GM19328 (cell line): ENCODE measurements around the gene SEPTIN10.
"Not testable (repeated sequence)": the region's sequence is repeated elsewhere in the genome, so short reads cannot be mapped to it uniquely, and the experiment has no call there.

ENCODE experiments used
- ATAC-seq: cut with Tn5 transposase; IDR thresholded peaks from one replicate; pipeline ENCODE4 v1.9.1; 2021; ENCODE audit warnings: mild to moderate bottlenecking, moderate library complexity; ENCODE audit not compliant: unreplicated experiment

SEPTIN10 gene

GRCh38 chr2:109635426-109636304, 21.9 kb upstream of the SEPTIN10 start:
- no peak for ATAC-seq

GRCh38 chr2:109633284-109633961, 19.7 kb upstream of the SEPTIN10 start:
- ATAC-seq = no peak

- ATAC-seq = no peak
Measured at GRCh38 chr2:109632158-109632789, 18.5 kb upstream of the SEPTIN10 start.

DNA sequence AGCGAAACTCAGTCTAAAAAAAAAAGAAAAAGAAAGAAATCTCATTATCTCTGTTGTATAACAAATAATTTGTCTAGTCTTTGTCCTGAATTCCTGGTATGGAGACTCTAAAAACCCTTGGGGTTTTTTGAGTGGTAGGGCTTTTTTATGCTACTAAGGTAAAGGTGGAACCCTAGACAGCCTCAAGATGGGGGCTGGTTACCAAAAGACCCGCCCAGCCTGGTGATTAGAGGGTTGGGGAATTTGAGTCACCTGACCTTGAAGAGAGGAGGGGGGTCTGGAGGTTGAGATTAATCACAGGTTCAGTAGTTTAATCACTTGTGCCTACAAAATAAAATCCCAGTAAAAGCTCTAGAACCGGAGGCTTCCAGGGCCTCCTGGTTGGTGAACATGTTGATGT, 18.0 kb upstream of the SEPTIN10 start:
- ATAC-seq = no peak

GRCh38 chr2:109630441-109631430, 17.0 kb upstream of the SEPTIN10 start:
- no peak for ATAC-seq

GRCh38 chr2:109629867-109630266, 16.1 kb upstream of the SEPTIN10 start:
- ATAC-seq = no peak

GRCh38 chr2:109628321-109628720, 14.6 kb upstream of the SEPTIN10 start:
- not testable (repeated sequence) for ATAC-seq

DNA sequence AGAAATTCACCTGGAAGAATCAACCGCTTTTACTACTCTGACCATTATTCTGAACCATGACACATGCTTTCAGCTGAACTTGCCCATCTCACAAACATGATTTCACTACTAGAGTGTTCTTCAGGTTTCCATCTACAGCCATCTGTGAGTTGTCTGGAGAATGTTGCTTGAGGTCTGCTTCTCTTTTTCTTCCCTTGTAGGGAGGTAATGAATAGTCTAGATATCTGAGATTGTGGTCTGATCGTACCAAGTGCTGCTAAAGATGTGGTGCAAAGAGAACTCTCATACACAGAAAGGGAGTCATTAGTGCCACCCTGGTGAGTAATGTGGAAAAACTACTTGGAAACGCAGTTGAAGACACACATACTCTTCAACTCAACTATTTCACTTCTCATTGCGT, 10.6 kb upstream of the SEPTIN10 start:
- no peak for ATAC-seq

- no peak for ATAC-seq
Measured at GRCh38 chr2:109623923-109624322, 10.2 kb upstream of the SEPTIN10 start.

- ATAC-seq = no peak
Measured at GRCh38 chr2:109623297-109623696, 9.5 kb upstream of the SEPTIN10 start.

DNA sequence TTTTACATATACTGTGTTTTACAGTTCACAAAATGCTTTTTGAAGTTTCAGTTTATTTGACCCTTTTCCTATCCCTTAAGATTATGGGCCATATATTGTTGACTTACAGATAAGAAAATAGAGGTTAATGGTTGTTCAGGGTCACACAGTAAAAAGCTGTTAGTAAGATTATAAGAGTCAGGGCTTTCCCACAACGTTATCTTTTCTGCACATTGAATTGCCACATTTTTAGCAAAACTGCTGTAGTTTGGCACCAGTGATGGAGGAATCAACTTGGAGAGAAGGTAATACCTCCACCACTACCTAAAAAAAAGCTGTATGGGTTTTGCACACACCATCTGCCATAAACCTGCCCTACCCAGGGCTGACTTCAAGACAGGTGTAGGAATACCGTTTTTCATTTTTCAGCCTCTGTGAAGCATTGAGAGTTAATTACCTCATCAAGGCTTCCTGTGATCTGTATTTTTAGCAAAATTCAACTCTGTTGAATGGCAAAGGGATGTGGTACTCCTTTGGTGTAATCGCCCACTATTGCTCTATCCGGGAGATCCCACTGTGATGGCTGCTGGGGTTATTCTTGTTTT, 5.4 kb upstream of the SEPTIN10 start:
- no peak for ATAC-seq

DNA sequence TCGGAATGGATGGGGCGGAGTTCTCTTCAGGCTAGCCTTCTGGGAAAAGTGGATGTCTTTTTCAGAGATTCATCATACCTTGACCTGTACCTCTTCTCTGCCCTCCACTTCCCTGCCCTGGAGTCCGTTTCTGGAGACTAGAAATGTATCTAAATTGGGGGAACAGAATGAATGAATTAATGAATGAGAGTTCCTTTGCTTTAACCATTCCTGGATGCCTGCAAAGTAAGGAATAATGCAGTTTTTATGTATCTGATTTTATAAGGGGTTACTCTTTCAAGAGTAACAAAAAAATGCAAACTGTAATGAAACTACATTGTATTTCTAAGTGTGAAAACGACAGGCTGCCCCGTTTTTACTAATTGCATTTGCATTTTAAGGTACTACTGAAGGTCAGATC, 2.4 kb upstream of the SEPTIN10 start:
- ATAC-seq = no peak

- ATAC-seq = no peak
Measured at GRCh38 chr2:109615637-109616144, 1.9 kb upstream of the SEPTIN10 start.

DNA sequence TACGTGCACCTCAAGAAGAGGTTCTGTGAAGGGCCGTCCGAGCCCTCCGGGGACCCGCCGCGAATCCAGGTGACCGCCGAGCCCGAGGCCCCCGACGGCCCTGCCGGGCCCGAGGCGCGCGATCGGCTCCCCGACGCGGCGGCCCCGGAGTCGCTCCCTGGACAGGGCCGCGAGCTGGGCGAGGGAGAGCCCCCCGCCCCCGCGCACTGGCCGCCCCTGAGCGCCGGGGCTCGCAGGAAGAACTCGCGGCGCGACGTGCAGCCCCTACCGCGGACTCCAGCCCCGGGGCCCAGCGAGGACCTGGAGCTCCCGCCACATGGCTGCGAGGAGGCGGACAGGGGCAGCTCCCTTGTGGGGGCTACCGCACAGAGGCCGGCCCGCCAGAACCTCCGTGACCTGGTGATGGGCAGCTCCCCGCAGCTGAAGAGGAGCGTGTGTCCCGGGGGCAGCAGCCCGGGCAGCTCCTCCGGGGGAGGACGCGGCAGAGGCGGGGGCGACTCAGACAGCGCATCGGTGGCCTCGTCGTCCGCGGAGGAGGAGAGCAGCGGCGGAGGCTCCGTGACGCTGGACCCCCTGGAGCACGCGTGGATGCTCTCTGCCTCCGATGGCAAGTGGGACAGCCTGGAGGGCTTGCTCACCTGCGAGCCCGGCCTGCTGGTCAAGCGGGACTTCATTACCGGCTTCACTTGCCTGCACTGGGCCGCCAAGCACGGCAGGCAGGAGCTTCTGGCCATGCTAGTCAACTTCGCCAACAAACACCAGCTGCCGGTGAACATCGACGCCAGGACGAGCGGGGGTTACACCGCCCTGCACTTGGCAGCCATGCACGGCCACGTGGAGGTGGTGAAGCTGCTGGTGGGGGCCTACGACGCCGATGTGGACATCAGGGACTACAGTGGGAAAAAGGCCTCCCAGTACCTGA, 1.2 kb upstream of the SEPTIN10 start:
- no peak for ATAC-seq

GRCh38 chr2:109613081-109613921, 465 bp downstream of the SEPTIN10 start:
- no peak for ATAC-seq

DNA sequence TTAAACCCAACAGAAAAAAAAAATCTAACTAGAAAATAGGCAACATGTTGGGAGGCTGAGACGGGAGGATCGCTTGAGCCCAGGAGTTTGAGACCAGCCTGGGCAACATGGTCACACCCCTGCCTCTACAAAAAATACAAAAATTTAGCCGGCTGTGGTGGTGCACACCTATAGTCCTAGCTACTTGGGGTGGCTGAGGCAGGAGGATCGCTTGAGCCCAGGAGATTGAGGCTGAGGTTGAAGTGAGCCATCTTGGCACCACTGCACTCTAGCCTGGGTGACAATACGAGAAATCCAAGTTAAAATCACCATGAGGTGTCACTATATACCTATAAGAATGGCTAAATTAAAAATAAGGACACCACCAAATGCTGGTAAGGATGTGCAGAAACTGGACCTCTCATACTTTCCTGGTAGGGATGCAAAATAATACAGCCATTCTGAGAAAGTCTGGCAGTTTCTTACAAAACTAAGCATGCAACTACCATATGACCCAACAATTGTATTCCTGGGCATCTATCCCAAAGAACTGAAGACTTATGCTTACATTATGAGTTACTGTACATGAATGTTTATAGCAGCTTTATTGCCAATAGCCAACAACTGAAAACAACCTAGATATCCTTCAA, 2.2 kb downstream of the SEPTIN10 start:
- ATAC-seq = no peak

DNA sequence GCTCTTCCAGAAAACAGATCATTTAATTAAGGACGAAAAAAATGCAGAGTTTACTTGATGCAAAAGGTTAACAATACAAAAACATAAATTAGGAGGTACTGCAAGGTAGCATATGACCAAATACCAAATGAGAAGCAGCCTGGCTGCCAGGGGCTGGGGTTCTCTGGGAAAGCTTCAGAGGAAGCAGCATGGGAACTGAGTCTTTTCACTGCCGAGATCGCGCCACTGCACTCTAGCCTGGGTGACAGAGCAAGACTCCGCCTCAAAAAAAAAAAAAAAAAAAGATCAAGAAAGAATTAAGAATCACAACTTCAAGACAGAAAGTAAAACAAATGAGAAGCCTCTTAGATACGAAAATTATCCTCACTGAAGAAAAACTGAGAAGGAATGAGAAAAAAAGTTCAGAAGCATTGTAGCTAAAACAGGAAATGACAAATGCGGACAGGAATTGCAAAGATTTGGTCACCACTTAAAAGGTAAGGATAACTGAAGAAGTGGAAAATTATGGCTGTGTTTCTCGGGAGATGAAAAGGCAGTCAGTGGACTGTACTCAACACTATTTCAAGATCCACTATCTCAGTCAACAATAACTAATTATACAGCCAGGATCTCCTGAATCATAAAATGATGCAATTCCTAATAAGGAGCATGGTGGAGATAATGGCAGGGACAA, 4.3 kb downstream of the SEPTIN10 start:
- no peak for ATAC-seq
